ENCODE results near the gene MARK2. TPM values are rescaled to one million over a fixed set of nuclear protein-coding genes. Genes with fewer than 3 reads are reported as not detected.

Gene MARK2
- total and polyA plus RNA-seq, 12 donors: 12.6 to 42.7 (median 37.3) TPM

DNA sequence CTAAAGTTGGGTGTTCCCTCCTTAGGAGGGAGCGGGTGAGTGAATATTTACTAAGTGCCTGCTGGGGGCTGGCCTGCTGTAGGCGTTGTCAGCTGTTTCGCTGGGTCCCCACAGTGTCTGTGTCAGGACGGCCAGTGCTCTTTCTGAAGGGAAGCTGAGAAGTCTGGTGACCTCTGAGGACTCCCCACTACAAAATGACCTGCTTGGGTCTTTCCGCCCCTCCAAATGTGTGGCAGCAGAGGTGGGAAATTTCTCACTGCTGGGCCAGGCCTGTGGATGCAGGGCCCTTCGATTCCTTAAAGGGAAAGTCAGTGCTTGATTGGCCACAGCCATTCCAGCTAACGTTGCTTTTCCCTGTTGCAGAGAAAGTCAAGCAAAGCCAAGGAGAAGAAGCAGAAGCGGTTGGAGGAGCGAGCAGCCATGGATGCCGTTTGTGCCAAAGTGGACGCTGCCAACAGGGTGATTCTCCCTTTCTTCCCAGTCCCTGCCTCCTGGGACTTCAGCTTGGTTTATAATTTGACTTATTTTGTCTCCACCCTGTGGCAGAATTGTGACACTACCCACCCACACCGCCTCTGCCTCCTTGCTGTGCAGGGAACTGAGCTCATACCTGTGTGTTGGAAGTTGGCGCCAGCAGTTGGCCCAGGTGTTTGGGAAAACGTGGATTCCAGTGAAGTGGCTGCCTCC lies 106.7 kb downstream of the MARK2 start:
- peak; percentile 79 to 94 (median 85) for ATAC-seq
- TF ChIP-seq, protein P1, sequence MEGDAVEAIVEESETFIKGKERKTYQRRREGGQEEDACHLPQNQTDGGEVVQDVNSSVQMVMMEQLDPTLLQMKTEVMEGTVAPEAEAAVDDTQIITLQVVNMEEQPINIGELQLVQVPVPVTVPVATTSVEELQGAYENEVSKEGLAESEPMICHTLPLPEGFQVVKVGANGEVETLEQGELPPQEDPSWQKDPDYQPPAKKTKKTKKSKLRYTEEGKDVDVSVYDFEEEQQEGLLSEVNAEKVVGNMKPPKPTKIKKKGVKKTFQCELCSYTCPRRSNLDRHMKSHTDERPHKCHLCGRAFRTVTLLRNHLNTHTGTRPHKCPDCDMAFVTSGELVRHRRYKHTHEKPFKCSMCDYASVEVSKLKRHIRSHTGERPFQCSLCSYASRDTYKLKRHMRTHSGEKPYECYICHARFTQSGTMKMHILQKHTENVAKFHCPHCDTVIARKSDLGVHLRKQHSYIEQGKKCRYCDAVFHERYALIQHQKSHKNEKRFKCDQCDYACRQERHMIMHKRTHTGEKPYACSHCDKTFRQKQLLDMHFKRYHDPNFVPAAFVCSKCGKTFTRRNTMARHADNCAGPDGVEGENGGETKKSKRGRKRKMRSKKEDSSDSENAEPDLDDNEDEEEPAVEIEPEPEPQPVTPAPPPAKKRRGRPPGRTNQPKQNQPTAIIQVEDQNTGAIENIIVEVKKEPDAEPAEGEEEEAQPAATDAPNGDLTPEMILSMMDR (IDR thresholded peaks at IDR 0.05): peak; percentile 58 to 88 (median 80)
- H3K4me1 ChIP-seq: peaks cover 8 to 44% (median 21%) of the 10 kb centered on the region in 9 donors
- intact Hi-C loops (cut with DNase I): loop anchor here (1.0 to 10.0 kb wide), 8 partner anchors 29 to 181 kb away; partner anchors contain the start of genes ZFTA (in 8 of the 10), MARK2 (in 1 of the 10) and RCOR2 (in 1 of the 10)
- DNase-seq: peak; percentile 46 to 77
- peak overlapping the region in 7 of 10 donors; percentile 13 to 41 (median 30) for H3K4me3 ChIP-seq
- H3K27me3 ChIP-seq: no peaks in the 10 kb centered on the region
- peak overlapping the region; percentile 20 to 79 (median 72) for H3K27ac ChIP-seq
- 33% methylated on average over 14 of the region's 14 CpGs for WGBS, 2 donors
- peaks cover 0 to 43% (median 10%) of the 10 kb centered on the region in 9 donors for H3K36me3 ChIP-seq
- H3K9me3 ChIP-seq: no peaks in the 10 kb centered on the region

DNA sequence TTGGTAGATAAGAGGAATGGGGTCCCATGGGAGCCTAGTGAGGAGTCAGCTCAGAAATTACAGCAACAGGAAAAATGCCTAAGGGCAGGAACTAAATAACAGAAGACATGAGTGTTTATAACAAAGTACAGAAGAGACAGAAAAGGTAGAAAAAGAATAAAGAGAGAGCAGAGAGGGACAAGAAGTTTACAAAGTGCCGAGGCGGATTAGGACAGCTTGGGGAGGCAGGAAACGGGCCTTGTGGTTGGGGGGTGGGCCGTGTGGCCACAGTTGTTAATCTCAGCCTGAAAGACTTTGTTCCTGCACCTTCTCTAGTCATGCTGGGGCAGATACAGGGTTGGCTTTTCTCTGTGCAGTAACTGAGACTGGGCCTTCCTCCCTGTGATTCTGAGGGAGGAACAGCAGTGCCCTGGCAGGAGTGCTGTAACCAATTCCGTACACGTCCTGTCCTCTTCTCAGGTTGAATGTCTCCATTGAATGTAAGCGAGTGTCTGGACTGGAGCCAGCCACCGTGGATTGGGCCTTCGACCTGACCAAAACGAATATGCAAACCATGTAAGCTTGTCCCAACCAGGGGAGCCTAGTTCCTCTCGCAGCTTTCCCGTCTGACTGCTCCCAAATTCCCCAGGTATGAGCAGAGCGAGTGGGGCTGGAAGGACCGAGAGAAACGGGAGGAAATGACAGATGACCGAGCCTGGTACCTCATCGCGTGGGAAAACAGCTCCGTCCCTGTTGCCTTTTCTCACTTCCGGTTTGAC lies 113.0 kb downstream of the MARK2 start:
- 82 to 83% methylated on average over 20 of the region's 20 CpGs for WGBS, 2 donors
- no peak for DNase-seq
- peaks cover 0 to 83% (median 27%) of the 10 kb centered on the region in 9 donors for H3K36me3 ChIP-seq
- H3K9me3 ChIP-seq: no peaks in the 10 kb centered on the region
- TF ChIP-seq, protein P1 (IDR thresholded peaks at IDR 0.05): no peak
- peak overlapping the region in 1 of 10 donors; percentile 41 for H3K27ac ChIP-seq
- no peaks in the 10 kb centered on the region for H3K27me3 ChIP-seq
- no peak overlapping the region for H3K4me3 ChIP-seq
- intact Hi-C loops (cut with DNase I): no loop called here
- ATAC-seq: no peak
- no peaks in the 10 kb centered on the region for H3K4me1 ChIP-seq

DNA sequence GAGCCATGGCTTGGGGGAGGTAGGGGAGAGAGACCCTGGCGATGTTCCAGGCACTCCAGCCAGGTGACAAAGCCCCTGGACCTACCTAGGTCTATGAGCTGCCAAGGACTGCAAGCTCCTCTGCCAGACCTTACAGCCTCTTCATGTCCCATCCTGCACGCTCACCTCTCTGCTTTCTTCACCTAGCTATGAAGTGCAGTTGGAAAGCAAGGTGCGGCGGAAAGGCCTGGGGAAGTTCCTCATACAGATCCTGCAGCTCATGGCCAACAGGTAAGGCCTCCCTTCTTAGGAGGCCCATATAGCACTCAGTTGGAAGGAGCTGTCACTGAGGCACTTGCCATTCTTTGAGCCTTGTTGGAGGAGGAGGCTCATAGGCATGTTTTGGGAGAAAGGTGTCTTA lies 113.7 kb downstream of the MARK2 start:
- intact Hi-C loops (cut with DNase I): no loop called here
- Histone ChIP-seq H3K36me3 (peaks cover 0 to 79% (median 27%) of the 10 kb centered on the region in 9 donors), H3K4me3 (no peak overlapping the region), H3K9me3 (no peaks in the 10 kb centered on the region), H3K4me1 (peaks cover 0 to 4% (median 0%) of the 10 kb centered on the region in 9 donors), H3K27me3 (no peaks in the 10 kb centered on the region), H3K27ac (peak overlapping the region in 1 of 10 donors; percentile 41)
- WGBS, 2 donors: 95 to 98% methylated on average over 4 of the region's 4 CpGs
- TF ChIP-seq, protein P1 (IDR thresholded peaks at IDR 0.05): no peak
- DNase-seq: no peak
- ATAC-seq: peak in 1 of 8 donors; percentile 38

DNA sequence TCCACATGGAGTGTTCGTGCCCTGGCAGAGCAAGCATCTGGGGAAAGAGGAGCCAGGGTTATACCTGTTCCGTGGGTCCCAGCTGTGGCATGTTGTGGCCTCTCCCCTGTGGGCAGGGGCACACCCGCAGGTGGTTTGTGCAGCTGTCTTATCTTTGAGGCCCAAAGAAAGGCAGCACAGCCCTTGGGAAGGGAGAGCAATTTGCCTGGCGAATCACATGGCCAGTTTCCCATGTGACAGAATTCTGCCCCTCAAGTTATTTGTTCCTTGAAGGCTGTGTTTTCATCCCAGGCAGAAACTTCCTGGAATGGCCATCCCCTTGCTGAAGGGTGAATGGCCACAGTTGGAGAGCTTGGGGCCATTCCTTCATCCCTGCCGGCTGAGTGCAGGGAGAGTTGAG lies 119.1 kb downstream of the MARK2 start:
- no peak for ATAC-seq
- Histone ChIP-seq H3K27me3 (no peaks in the 10 kb centered on the region), H3K4me1 (peaks cover 0 to 7% (median 0%) of the 10 kb centered on the region in 9 donors), H3K36me3 (peaks cover 0 to 39% (median 16%) of the 10 kb centered on the region in 9 donors), H3K4me3 (no peak overlapping the region), H3K9me3 (no peaks in the 10 kb centered on the region), H3K27ac (no peak overlapping the region)
- DNase-seq: no peak
- WGBS, 2 donors: 90% methylated on average over 5 of the region's 5 CpGs
- TF ChIP-seq, protein P1 (IDR thresholded peaks at IDR 0.05): no peak
- intact Hi-C loops (cut with DNase I): no loop called here

Data from heart right ventricle (tissue), 16 donors.